Calu3 (cell line): ENCODE data around the gene WDR35. TPM values are rescaled to one million over a fixed set of nuclear protein-coding genes. Genes with fewer than 3 reads are reported as not detected.
"Not testable (repeated sequence)": the region's sequence is repeated elsewhere in the genome, so short reads cannot be mapped to it uniquely, and the experiment has no call there.

Experiments
- BruUV-seq: library from RNA; stranded (reverse); fragments of 400-500 nt; replicated peaks from 2 replicates; lab custom pipeline; 2021; lab: Mats Ljungman, UMichigan
- CTCF ChIA-PET: fragments of 300-600 bp; sonication (Branson Sonifier 250); formaldehyde crosslinking; loops from one replicate; lab custom pipeline; 2022; ENCODE audit warnings: antibody characterized with exemption; lab: Charles Lee
- DNase-seq: peaks from one replicate; pipeline ENCODE4 v3.0.0; 2022
- H3K27ac Mint-ChIP-seq: one replicate; pipeline ENCODE4 v1.8.0; 2022; ENCODE audit warnings: mixed read lengths; ENCODE audit not compliant: unreplicated experiment
- H3K27me3 Mint-ChIP-seq: one replicate; pipeline ENCODE4 v1.8.0; 2022; ENCODE audit warnings: mixed read lengths; ENCODE audit not compliant: unreplicated experiment
- H3K36me3 Mint-ChIP-seq: one replicate; pipeline ENCODE4 v1.8.0; 2022; ENCODE audit warnings: mild to moderate bottlenecking, moderate library complexity, mixed read lengths; ENCODE audit not compliant: insufficient read depth, unreplicated experiment
- H3K4me1 Mint-ChIP-seq: one replicate; pipeline ENCODE4 v1.8.0; 2022; ENCODE audit warnings: mild to moderate bottlenecking, low read depth, mixed read lengths; ENCODE audit not compliant: unreplicated experiment
- H3K4me3 Mint-ChIP-seq: one replicate; pipeline ENCODE4 v1.8.0; 2022; ENCODE audit warnings: mild to moderate bottlenecking, low read depth, moderate library complexity, mixed read lengths; ENCODE audit not compliant: unreplicated experiment
- H3K9me3 Mint-ChIP-seq: one replicate; pipeline ENCODE4 v1.8.0; 2022; ENCODE audit warnings: low read depth, mixed read lengths; ENCODE audit not compliant: unreplicated experiment
- intact Hi-C: fragments of 100-400 bp; cut with micrococcal nuclease; formaldehyde crosslinking; loops from one replicate; pipeline ENCODE4 v1.10.0; 2022; ENCODE audit not compliant: unreplicated experiment
- total RNA-seq: library from RNA; stranded (reverse); gene quantifications from 2 replicates; pipeline ENCODE4 v1.2.3, GENCODE V29; 2022
- TF ChIP-seq, protein P1 (sequence below): fragments of 200-600 bp; IDR thresholded peaks from one replicate; pipeline ENCODE4 v1.8.0; 2022; ENCODE audit warnings: antibody characterized with exemption; ENCODE audit not compliant: unreplicated experiment

Gene WDR35
- total RNA-seq, 1 experiment from 2014 or later: 9.8 TPM

DNA sequence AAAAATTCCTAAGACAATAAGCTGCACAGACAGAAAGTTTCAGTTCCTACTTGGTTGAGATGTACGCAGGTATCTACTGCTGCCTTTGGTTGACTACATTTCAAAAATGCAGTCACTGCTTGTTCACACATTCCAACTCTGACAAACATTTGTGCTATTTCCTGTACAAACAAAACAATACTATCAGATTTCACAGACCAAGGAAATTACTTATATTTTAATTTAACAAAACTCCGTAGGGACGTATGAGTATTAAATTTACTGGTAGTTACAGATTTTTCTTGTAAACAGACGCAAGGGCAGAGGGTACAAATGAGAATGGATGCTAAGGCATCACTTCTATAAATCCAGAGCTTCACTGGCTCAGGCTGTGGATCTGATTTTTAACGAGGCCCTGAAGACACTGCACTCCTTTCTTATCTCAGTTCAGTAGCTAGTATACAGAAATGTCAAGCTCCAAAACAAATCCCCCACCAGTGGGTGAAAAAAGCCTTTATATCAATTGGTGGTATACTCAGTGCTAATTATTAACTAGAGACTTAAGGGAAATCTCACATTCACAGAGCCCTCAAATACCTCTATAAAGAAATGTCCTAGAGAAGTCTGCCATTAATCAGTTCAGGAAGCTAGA is 56.4 kb downstream of the WDR35 start:
- Mint-ChIP-seq H3K4me3 (peak overlapping the region; percentile 46), H3K27me3 (no peaks in the 10 kb centered on the region), H3K36me3 (peaks cover 10% of the 10 kb centered on the region), H3K9me3 (no peaks in the 10 kb centered on the region), H3K27ac (peak overlapping the region; percentile 85), H3K4me1 (no peaks in the 10 kb centered on the region)
- TF ChIP-seq, protein P1, sequence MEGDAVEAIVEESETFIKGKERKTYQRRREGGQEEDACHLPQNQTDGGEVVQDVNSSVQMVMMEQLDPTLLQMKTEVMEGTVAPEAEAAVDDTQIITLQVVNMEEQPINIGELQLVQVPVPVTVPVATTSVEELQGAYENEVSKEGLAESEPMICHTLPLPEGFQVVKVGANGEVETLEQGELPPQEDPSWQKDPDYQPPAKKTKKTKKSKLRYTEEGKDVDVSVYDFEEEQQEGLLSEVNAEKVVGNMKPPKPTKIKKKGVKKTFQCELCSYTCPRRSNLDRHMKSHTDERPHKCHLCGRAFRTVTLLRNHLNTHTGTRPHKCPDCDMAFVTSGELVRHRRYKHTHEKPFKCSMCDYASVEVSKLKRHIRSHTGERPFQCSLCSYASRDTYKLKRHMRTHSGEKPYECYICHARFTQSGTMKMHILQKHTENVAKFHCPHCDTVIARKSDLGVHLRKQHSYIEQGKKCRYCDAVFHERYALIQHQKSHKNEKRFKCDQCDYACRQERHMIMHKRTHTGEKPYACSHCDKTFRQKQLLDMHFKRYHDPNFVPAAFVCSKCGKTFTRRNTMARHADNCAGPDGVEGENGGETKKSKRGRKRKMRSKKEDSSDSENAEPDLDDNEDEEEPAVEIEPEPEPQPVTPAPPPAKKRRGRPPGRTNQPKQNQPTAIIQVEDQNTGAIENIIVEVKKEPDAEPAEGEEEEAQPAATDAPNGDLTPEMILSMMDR: no peak
- BruUV-seq: no TSS peak
- intact Hi-C loops: loop anchor here (1.0 kb wide), 3 partner anchors 21 to 63 kb away; partner anchors contain the start of gene TTC32
- peak; percentile 32 for DNase-seq
- CTCF ChIA-PET: interaction anchor here (0.6 to 1.5 kb wide), 4 partner anchors 21 to 889 kb away, joined by 3 to 6 read pairs (median 4); no protein-coding TSS in a partner anchor

DNA sequence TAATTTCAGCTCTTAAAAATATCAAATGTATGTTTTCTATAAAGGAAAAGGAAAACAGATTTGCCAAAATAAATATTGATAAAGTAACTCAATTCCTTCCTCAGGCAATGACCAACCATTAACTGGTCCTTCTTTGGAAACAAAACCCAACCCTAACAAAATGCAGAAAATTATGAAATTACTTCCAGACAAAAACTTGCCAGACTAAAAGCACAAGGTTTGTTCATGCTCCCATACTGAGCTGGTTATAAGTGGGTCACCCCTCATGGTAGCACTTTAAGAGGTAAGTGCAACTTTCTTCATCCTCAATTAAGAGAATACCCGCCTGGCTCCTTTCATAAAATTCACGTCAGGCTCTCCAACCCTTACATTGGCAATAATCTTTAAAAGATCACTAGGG is 57.0 kb downstream of the WDR35 start:
- DNase-seq: no peak
- Mint-ChIP-seq H3K27ac (peak overlapping the region; percentile 85), H3K4me1 (no peaks in the 10 kb centered on the region), H3K9me3 (no peaks in the 10 kb centered on the region), H3K4me3 (peak overlapping the region; percentile 46), H3K27me3 (no peaks in the 10 kb centered on the region), H3K36me3 (peaks cover 10% of the 10 kb centered on the region)
- intact Hi-C loops: loop anchor here (1.0 kb wide), 3 partner anchors 21 to 63 kb away; partner anchors contain the start of gene TTC32
- TSS peak; percentile 86 for BruUV-seq
- TF ChIP-seq, protein P1: no peak
- CTCF ChIA-PET: interaction anchor here (0.6 to 1.5 kb wide), 3 partner anchors 21 to 888 kb away, joined by 3 to 5 read pairs (median 4); no protein-coding TSS in a partner anchor

DNA sequence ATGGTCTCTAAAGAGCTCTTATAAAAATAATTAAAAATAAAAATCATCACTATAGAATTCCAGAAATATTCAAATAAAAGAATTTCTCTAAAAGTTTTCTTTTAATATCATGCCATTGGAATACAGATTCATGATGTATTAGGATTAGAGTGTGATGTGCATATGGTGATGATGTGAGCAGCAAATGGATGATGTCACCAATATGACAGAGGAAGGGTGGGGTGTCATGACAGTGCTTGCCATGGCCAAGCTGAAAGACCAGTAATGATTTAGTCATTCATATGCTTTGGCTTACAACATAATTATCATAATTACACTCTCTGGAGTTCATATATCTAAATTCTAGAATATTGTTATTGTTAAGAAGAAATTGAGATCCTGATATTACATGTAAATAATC is 60.7 kb downstream of the WDR35 start:
- no TSS peak for BruUV-seq
- TF ChIP-seq, protein P1: no peak
- Mint-ChIP-seq H3K4me1 (no peaks in the 10 kb centered on the region), H3K27ac (no peak overlapping the region), H3K27me3 (no peaks in the 10 kb centered on the region), H3K36me3 (peaks cover 17% of the 10 kb centered on the region), H3K9me3 (peaks cover 12% of the 10 kb centered on the region), H3K4me3 (no peak overlapping the region)
- CTCF ChIA-PET: no interaction called here
- intact Hi-C loops: no loop called here
- no peak for DNase-seq

DNA sequence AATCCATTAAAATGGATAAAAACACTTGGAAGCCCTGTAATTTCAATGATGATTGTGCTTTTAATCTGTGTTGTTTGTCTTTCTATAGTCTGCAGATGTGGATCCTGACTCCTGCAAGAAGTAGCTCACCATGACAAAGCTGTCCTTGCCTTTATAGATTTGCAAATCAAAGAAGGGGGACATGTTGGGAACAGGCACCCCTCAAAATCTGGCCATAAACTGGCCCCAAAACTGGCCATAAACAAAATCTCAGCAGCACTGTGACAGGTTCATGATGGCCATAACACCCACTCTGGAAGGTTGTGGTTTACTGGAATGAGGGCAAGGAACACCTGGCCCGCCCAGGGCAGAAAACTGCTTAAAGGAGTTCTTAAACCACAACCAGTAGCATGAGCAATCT is 62.1 kb downstream of the WDR35 start:
- Mint-ChIP-seq H3K9me3 (peaks cover 12% of the 10 kb centered on the region), H3K36me3 (peaks cover 12% of the 10 kb centered on the region)
- H3K4me3 Mint-ChIP-seq, H3K4me1 Mint-ChIP-seq, BruUV-seq, H3K27ac Mint-ChIP-seq, intact Hi-C loops, DNase-seq, H3K27me3 Mint-ChIP-seq: not testable (repeated sequence)
- CTCF ChIA-PET: interaction anchor here (0.6 kb wide), 1 partner anchor 103 kb away, joined by 3 read pairs; no protein-coding TSS in a partner anchor

DNA sequence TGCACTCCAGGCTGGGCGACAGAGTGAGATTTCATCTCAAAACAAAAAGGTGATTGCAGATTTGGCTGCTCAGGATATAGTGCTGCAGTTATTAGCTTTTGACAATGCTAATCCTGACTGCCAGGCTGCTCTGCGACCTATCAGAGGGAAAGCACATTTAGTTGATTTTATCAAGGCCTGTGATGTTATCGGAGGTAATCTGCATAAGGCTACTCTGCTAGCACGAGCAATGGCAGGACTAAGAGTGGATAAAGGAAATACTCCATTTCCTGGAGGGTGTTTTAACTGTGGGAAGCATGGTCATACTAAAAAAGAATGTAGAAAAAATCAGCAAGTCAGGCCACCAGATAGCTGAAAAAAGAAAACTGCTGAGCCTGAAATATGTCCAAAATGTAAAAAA is 65.4 kb downstream of the WDR35 start:
- H3K4me3 Mint-ChIP-seq, H3K27ac Mint-ChIP-seq, CTCF ChIA-PET, intact Hi-C loops, H3K4me1 Mint-ChIP-seq, DNase-seq, H3K27me3 Mint-ChIP-seq, BruUV-seq: not testable (repeated sequence)
- Mint-ChIP-seq H3K9me3 (peaks cover 12% of the 10 kb centered on the region), H3K36me3 (peaks cover 12% of the 10 kb centered on the region)

DNA sequence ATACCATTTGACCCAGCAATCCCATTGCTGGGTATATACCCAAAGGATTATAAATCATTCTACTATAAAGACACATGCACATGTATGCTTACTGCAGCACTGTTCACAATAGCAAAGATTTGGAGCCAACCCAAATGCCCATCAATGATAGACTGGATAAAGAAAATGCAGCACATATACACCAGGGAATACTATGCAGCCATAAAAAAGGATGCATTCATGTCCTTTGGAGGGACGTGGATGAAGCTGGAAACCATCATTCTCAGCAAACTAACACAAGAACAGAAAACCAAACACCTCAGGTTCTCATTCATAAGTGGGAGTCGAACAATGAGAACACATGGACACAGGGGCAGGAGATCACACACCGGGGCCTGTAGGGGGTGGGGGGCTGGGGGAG is 67.7 kb downstream of the WDR35 start:
- H3K9me3 Mint-ChIP-seq: peaks cover 11% of the 10 kb centered on the region
- H3K4me3 Mint-ChIP-seq, H3K4me1 Mint-ChIP-seq, H3K27me3 Mint-ChIP-seq, H3K36me3 Mint-ChIP-seq, intact Hi-C loops, CTCF ChIA-PET, BruUV-seq, H3K27ac Mint-ChIP-seq, DNase-seq: not testable (repeated sequence)
